ENCODE measurements around the gene HIRA. TPM values are rescaled to one million over a fixed set of nuclear protein-coding genes. Genes with fewer than 3 reads are reported as not detected.

The HIRA gene
- total and polyA plus RNA-seq, 9 of the 15 experiments (the other 6 are each of a cell fraction or from before 2014, with no cell fraction given): 0.96 to 132 (median 58.4) TPM

GRCh38 chr22:19479355-19480172 lies 48.0 kb upstream of the HIRA start, which contains the start of gene CDC45 (continued):
- TF ChIP-seq ZNF318 (IDR thresholded peaks at IDR 0.05; ENCODE audit: borderline replicate concordance in 1 of 2, low read depth in 1 of 2) (no peak), XRCC3 (IDR thresholded peaks at IDR 0.05) (no peak), ZNF263 (CRISPR knock-in tag; IDR thresholded peaks at IDR 0.05; ENCODE audit: borderline replicate concordance) (no peak), CTBP1 (IDR thresholded peaks at IDR 0.05; ENCODE audit: borderline replicate concordance) (no peak), MLLT1 (IDR thresholded peaks at IDR 0.05) (no peak), TEAD1 (CRISPR knock-in tag; IDR thresholded peaks at IDR 0.05) (peak in 1 of 2 experiments; percentile 96; a peak in 2 of 4 replicates), TEAD4 (IDR thresholded peaks at IDR 0.05; ENCODE audit: low read length) (no peak), TEAD4 (CRISPR knock-in tag; IDR thresholded peaks at IDR 0.05; ENCODE audit: borderline replicate concordance) (no peak), CHAMP1 (IDR thresholded peaks at IDR 0.05) (no peak), MCM7 (IDR thresholded peaks at IDR 0.05) (no peak), ZFP1 (CRISPR knock-in tag; IDR thresholded peaks at IDR 0.05) (no peak; the same call in 1 of the 2 replicates), EP400 (IDR thresholded peaks at IDR 0.05) (no peak), EHMT2 (IDR thresholded peaks at IDR 0.05) (no peak), ZNF41 (CRISPR knock-in tag; conservative IDR thresholded peaks at IDR 0.05) (peak; percentile 90), TCF7L2 (IDR thresholded peaks at IDR 0.05; ENCODE audit: low read depth, low read length) (no peak), TCF7 (IDR thresholded peaks at IDR 0.05; ENCODE audit: borderline replicate concordance) (no peak)
